Suprapubic skin (tissue), 4 donors: ENCODE results near the gene GLYR1.

ENCODE experiments used
- CTCF ChIP-seq, 2 donors: fragments of 200-600 bp in 1 of 2; fragments of 450-650 bp in 1 of 2; sonication (generic) in 1 of 2; IDR thresholded peaks; one replicate each; pipeline ENCODE4 v1.5.1; 2016 to 2019; ENCODE audit warnings: antibody characterized with exemption in 2 of 2, mild to moderate bottlenecking in 1 of 2, moderate library complexity in 1 of 2
- EP300 ChIP-seq: sonication (generic); formaldehyde crosslinking; IDR thresholded peaks from one replicate; pipeline ENCODE4 v1.6.1; 2017; ENCODE audit warnings: antibody characterized with exemption
- POLR2A ChIP-seq, 2 donors: fragments of 450-650 bp; IDR thresholded peaks; one replicate each; pipeline ENCODE4 v1.6.1; 2017; ENCODE audit warnings: antibody characterized with exemption in 2 of 2, mild to moderate bottlenecking in 2 of 2, moderate library complexity in 2 of 2
- POLR2AphosphoS5 ChIP-seq, 3 donors: sonication (generic); formaldehyde crosslinking; IDR thresholded peaks; one replicate each; pipeline ENCODE4 v1.6.1; 2017; ENCODE audit warnings: antibody characterized with exemption in 3 of 3

DNA sequence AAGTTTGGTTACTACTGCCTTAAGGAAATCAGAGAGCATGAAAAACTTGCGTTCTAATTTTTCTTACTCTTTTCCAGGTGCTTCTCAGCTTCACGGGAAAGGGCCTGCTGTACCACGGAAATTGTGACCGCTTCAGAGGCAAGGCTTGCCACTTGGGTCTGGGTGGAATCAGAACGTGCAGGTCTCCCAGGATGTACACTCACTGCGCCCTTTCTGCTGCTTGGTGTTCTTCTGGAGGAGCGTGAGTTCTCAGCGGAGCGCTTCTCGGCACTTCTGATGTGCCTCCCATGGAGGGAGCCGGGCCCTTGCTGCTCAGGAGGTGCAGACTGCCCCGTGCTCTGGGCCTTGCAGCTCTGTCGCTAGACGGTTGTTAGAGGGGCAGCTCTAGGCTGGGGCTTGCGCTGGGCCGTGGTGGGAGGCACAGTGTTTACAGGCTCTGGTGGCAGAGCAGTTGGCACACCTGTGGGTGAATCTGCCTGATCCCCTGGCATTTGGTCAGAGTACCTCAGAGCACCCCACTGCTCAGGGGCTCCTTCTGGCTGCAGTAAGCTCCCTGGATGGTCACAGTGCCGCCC is 33.0 kb upstream of the GLYR1 start:
- TF ChIP-seq POLR2A (IDR thresholded peaks at IDR 0.05), result no peak
- TF ChIP-seq CTCF (IDR thresholded peaks at IDR 0.05), result no peak
- no peak for TF ChIP-seq POLR2AphosphoS5 (IDR thresholded peaks at IDR 0.05)
- no peak for TF ChIP-seq EP300
